DND-41 (cell line): Measurements from ENCODE around the gene AGPAT1.

Source experiments
- EZH2 ChIP-seq: IDR thresholded peaks from 3 replicates; pipeline ENCODE4 v1.6.1; 2012; ENCODE audit warnings: borderline replicate concordance, low read depth, mild to moderate bottlenecking, moderate library complexity, low read length, inconsistent platforms; ENCODE audit not compliant: severe bottlenecking
- TF ChIP-seq, protein P1 (sequence below): IDR thresholded peaks from 2 replicates; pipeline ENCODE4 v1.5.1; 2012; ENCODE audit warnings: borderline replicate concordance, low read length, moderate library complexity, mild to moderate bottlenecking; ENCODE audit not compliant: poor library complexity, severe bottlenecking; ENCODE audit errors: extremely low read depth

DNA sequence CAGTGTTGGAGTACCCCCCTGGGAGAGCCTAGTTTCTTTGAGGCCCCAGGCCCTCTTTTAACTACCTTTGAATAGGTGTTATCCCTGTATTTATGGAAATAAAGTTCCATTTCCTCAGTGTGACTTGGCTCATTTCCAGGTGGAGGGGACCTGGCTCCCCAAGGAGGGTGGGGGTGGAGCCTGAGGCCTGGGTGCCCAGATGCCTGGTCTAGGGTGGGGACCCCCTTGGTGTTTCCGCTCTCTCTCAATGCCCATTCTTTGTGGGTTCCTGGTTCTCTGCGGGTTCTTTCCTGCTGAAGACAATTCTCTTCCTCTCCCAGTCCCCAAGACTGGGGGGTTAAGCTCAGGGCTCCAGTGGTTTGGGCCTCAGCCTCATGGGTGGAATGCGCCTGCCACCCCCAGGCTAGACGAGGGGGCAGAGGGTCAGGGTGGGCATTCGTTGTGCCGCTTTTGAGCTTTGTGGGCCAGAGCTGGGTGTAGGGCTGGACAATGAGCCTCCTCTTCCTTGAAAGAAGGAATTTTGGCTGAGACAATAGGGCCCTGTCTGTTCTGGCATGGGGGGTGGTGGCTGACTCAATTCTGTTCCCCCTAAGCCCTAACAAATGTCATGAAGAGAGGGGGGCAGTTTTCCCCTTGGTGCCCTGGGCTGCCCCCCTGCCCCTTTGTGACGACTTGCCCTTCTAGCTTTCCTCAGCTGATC, 12.2 kb downstream of the AGPAT1 start:
- TF ChIP-seq, protein P1, sequence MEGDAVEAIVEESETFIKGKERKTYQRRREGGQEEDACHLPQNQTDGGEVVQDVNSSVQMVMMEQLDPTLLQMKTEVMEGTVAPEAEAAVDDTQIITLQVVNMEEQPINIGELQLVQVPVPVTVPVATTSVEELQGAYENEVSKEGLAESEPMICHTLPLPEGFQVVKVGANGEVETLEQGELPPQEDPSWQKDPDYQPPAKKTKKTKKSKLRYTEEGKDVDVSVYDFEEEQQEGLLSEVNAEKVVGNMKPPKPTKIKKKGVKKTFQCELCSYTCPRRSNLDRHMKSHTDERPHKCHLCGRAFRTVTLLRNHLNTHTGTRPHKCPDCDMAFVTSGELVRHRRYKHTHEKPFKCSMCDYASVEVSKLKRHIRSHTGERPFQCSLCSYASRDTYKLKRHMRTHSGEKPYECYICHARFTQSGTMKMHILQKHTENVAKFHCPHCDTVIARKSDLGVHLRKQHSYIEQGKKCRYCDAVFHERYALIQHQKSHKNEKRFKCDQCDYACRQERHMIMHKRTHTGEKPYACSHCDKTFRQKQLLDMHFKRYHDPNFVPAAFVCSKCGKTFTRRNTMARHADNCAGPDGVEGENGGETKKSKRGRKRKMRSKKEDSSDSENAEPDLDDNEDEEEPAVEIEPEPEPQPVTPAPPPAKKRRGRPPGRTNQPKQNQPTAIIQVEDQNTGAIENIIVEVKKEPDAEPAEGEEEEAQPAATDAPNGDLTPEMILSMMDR = no peak
- TF ChIP-seq EZH2 = no peak
